ENCODE results near the gene SMARCD3. TPM values are rescaled to one million over a fixed set of nuclear protein-coding genes. Genes with fewer than 3 reads are reported as not detected.

The SMARCD3 gene
- total RNA-seq, 1 experiment from 2014 or later, result 4.6 TPM

- POLR2A ChIA-PET (ENCODE audit: unreplicated experiment), result no interaction called here
- no peaks in the 10 kb centered on the region for H3K79me2 ChIP-seq (ENCODE audit: low read depth)
- H3K9me2 ChIP-seq (ENCODE audit: insufficient read depth), result no peaks in the 10 kb centered on the region
- H3K27me3 ChIP-seq (ENCODE audit: insufficient read depth, low read depth), result peaks cover 79% of the 10 kb centered on the region
- BruUV-seq (replicated peaks), result no TSS peak
- DNase-seq, result no peak
- peak overlapping the region; percentile 44 for H3K4me2 ChIP-seq
- H4K20me1 ChIP-seq (ENCODE audit: insufficient read depth), result 0 out of 2 replicates have a peak, but pooled peaks cover 3% of the 10 kb centered on the region
- H3K4me3 ChIP-seq, result peak overlapping the region; percentile 43; the same call in 1 of the 2 replicates
- no peaks in the 10 kb centered on the region for H3K9me3 ChIP-seq (ENCODE audit: insufficient read depth, low read depth)
- CTCF ChIA-PET, result no interaction called here
- H3K27ac ChIP-seq, result no peak overlapping the region
- no peaks in the 10 kb centered on the region; the same call in 1 of the 2 replicates for H3K4me1 ChIP-seq (replicated peaks; ENCODE audit: insufficient read depth)
- H3K36me3 ChIP-seq (ENCODE audit: low read depth), result no peaks in the 10 kb centered on the region
- intact Hi-C loops (cut with micrococcal nuclease; ENCODE audit: unreplicated experiment), result no loop called here
- no peak overlapping the region for H2AFZ ChIP-seq
- H3F3A ChIP-seq (ENCODE audit: insufficient read depth, low read depth), result no peaks in the 10 kb centered on the region; the same call in 1 of the 2 replicates
- TF ChIP-seq EZH2 (IDR thresholded peaks at IDR 0.05; ENCODE audit: low read depth) (0 out of 2 replicates have a peak, but pooled peaks have one; percentile 56), CTCF (conservative IDR thresholded peaks at IDR 0.05) (no peak)
Observed at GRCh38 chr7:151251328-151251688, 2.8 kb upstream of the SMARCD3 start.

GRCh38 chr7:151250181-151251132 lies 2.0 kb upstream of the SMARCD3 start:
- H3K27ac ChIP-seq, result no peak overlapping the region
- ChIA-PET CTCF (interaction anchor here (0.6 kb wide), 1 partner anchor 138 kb away, joined by 3 read pairs; no protein-coding TSS in a partner anchor), POLR2A (ENCODE audit: unreplicated experiment) (no interaction called here)

GRCh38 chr7:151249732-151250072 lies 1.2 kb upstream of the SMARCD3 start:
- H3K27ac ChIP-seq, result no peak overlapping the region

More at GRCh38 chr7:151250181-151251132, 2.0 kb upstream of the SMARCD3 start:
- no peak overlapping the region for H2AFZ ChIP-seq
- no peaks in the 10 kb centered on the region for H3K9me2 ChIP-seq (ENCODE audit: insufficient read depth)
- no peaks in the 10 kb centered on the region for H3K9me3 ChIP-seq (ENCODE audit: insufficient read depth, low read depth)
- intact Hi-C loops (cut with micrococcal nuclease; ENCODE audit: unreplicated experiment), result no loop called here
- TF ChIP-seq EZH2 (IDR thresholded peaks at IDR 0.05; ENCODE audit: low read depth) (no peak), CTCF (conservative IDR thresholded peaks at IDR 0.05) (no peak)
- no peak for DNase-seq
- H4K20me1 ChIP-seq (ENCODE audit: insufficient read depth), result 0 out of 2 replicates have a peak, but pooled peaks cover 3% of the 10 kb centered on the region
- H3K4me2 ChIP-seq, result no peak overlapping the region
- no TSS peak for BruUV-seq (replicated peaks)
- no peaks in the 10 kb centered on the region for H3K79me2 ChIP-seq (ENCODE audit: low read depth)
- no peaks in the 10 kb centered on the region for H3K36me3 ChIP-seq (ENCODE audit: low read depth)
- no peaks in the 10 kb centered on the region; the same call in 1 of the 2 replicates for H3K4me1 ChIP-seq (replicated peaks; ENCODE audit: insufficient read depth)
- no peak overlapping the region for H3K4me3 ChIP-seq
- H3F3A ChIP-seq (ENCODE audit: insufficient read depth, low read depth), result no peaks in the 10 kb centered on the region; the same call in 1 of the 2 replicates
- H3K27me3 ChIP-seq (ENCODE audit: insufficient read depth, low read depth), result peaks cover 78% of the 10 kb centered on the region

More at GRCh38 chr7:151249732-151250072, 1.2 kb upstream of the SMARCD3 start:
- Histone ChIP-seq H2AFZ (no peak overlapping the region), H3K36me3 (ENCODE audit: low read depth) (no peaks in the 10 kb centered on the region), H3K9me2 (ENCODE audit: insufficient read depth) (no peaks in the 10 kb centered on the region), H3F3A (ENCODE audit: insufficient read depth, low read depth) (peaks cover 3% of the 10 kb centered on the region), H3K4me1 (replicated peaks; ENCODE audit: insufficient read depth) (no peaks in the 10 kb centered on the region; the same call in 1 of the 2 replicates), H3K79me2 (ENCODE audit: low read depth) (no peaks in the 10 kb centered on the region), H3K4me2 (no peak overlapping the region), H3K4me3 (no peak overlapping the region), H3K27me3 (ENCODE audit: insufficient read depth, low read depth) (peaks cover 70% of the 10 kb centered on the region), H3K9me3 (ENCODE audit: insufficient read depth, low read depth) (no peaks in the 10 kb centered on the region), H4K20me1 (ENCODE audit: insufficient read depth) (0 out of 2 replicates have a peak, but pooled peaks cover 3% of the 10 kb centered on the region)
- CTCF ChIA-PET, result no interaction called here
- no TSS peak for BruUV-seq (replicated peaks)
- no peak for DNase-seq
- POLR2A ChIA-PET (ENCODE audit: unreplicated experiment), result no interaction called here
- intact Hi-C loops (cut with micrococcal nuclease; ENCODE audit: unreplicated experiment), result no loop called here
- TF ChIP-seq EZH2 (IDR thresholded peaks at IDR 0.05; ENCODE audit: low read depth) (no peak), CTCF (conservative IDR thresholded peaks at IDR 0.05) (no peak)
